Measurements from ENCODE around the gene CDKN2AIPNL. TPM values are rescaled to one million over a fixed set of nuclear protein-coding genes. Genes with fewer than 3 reads are reported as not detected.

The CDKN2AIPNL gene
- total RNA-seq, 1 experiment from 2014 or later = 43.6 TPM

- Histone ChIP-seq H3K27ac (ENCODE audit: low read length) (no peak overlapping the region), H3K9me3 (ENCODE audit: control insufficient read depth, insufficient read depth, low read depth, low read length) (no peaks in the 10 kb centered on the region), H3K27me3 (ENCODE audit: control insufficient read depth, insufficient read depth, low read length) (no peaks in the 10 kb centered on the region), H3K4me3 (ENCODE audit: low read depth in 2 of 2, low read length in 2 of 2) (no peak overlapping the region), H3K4me1 (ENCODE audit: control insufficient read depth, insufficient read depth, low read length) (peaks cover 1% of the 10 kb centered on the region; the same call in 1 of the 2 replicates), H3K36me3 (ENCODE audit: control insufficient read depth, insufficient read depth, low read length) (no peaks in the 10 kb centered on the region)
- no peak for TF ChIP-seq TCF7L2 (IDR thresholded peaks at IDR 0.05; ENCODE audit: low read depth, low read length)
- no peak for TF ChIP-seq SIN3A (IDR thresholded peaks at IDR 0.05; ENCODE audit: borderline replicate concordance, insufficient read depth, low read depth, low read length)
- no peak for TF ChIP-seq POLR2AphosphoS5 (IDR thresholded peaks at IDR 0.05; ENCODE audit: low read depth, low read length)
- DNase-seq (ENCODE audit: low read depth, low spot score) (no peak), ATAC-seq (no peak)
- CTCF ChIA-PET = interaction anchor here (0.6 kb wide), 1 partner anchor 16 kb away, joined by 7 read pairs; no protein-coding TSS in a partner anchor
- in situ Hi-C loops (cut with HindIII; ENCODE audit: low pct_unique_long_range_greater_than_20kb, low sequenced_read_pairs) (no loop called here), intact Hi-C loops (cut with micrococcal nuclease; ENCODE audit: unreplicated experiment) (no loop called here)
- POLR2A ChIA-PET = no interaction called here
- BruUV-seq (replicated peaks) = no TSS peak
Measured at GRCh38 chr5:134417707-134418106, 6.0 kb upstream of the CDKN2AIPNL start.

- ATAC-seq (no peak), DNase-seq (ENCODE audit: low read depth, low spot score) (no peak)
- ChIA-PET CTCF (no interaction called here), POLR2A (interaction anchor here (0.6 kb wide), 1 partner anchor 13 kb away, joined by 5 read pairs; no protein-coding TSS in a partner anchor)
- Histone ChIP-seq H3K27me3 (ENCODE audit: control insufficient read depth, insufficient read depth, low read length) (no peaks in the 10 kb centered on the region), H3K4me1 (ENCODE audit: control insufficient read depth, insufficient read depth, low read length) (peaks cover 25% of the 10 kb centered on the region), H3K36me3 (ENCODE audit: control insufficient read depth, insufficient read depth, low read length) (peaks cover 2% of the 10 kb centered on the region; the same call in 1 of the 2 replicates), H3K9me3 (ENCODE audit: control insufficient read depth, insufficient read depth, low read depth, low read length) (no peaks in the 10 kb centered on the region), H3K27ac (ENCODE audit: low read length) (peak overlapping the region; percentile 48; the same call in 1 of the 2 replicates), H3K4me3 (ENCODE audit: low read depth in 2 of 2, low read length in 2 of 2) (no peak overlapping the region)
- TF ChIP-seq REST (IDR thresholded peaks at IDR 0.05; ENCODE audit: insufficient read depth in 1 of 2, low read depth in 2 of 2, low read length in 1 of 2) = no peak
- intact Hi-C loops (cut with micrococcal nuclease; ENCODE audit: unreplicated experiment) (loop anchor here (5.0 kb wide), 1 partner anchor 109 kb away; no protein-coding TSS in a partner anchor), in situ Hi-C loops (cut with HindIII; ENCODE audit: low pct_unique_long_range_greater_than_20kb, low sequenced_read_pairs) (no loop called here)
- no TSS peak for BruUV-seq (replicated peaks)
Measured at GRCh38 chr5:134413046-134413445, 1.4 kb upstream of the CDKN2AIPNL start.

GRCh38 chr5:134411228-134411545 lies 494 bp downstream of the CDKN2AIPNL start:
- H3K36me3 ChIP-seq (ENCODE audit: control insufficient read depth, insufficient read depth, low read length) = peaks cover 2% of the 10 kb centered on the region; the same call in 1 of the 2 replicates
- peak overlapping the region; percentile 58 to 89 for H3K4me3 ChIP-seq (ENCODE audit: low read depth in 2 of 2, low read length in 2 of 2)
- no peaks in the 10 kb centered on the region for H3K27me3 ChIP-seq (ENCODE audit: control insufficient read depth, insufficient read depth, low read length)
- ATAC-seq (no peak), DNase-seq (ENCODE audit: low read depth, low spot score) (no peak)
- no peak for TF ChIP-seq POLR2AphosphoS5 (IDR thresholded peaks at IDR 0.05; ENCODE audit: low read depth, low read length)
- no peak for TF ChIP-seq REST (IDR thresholded peaks at IDR 0.05; ENCODE audit: insufficient read depth in 1 of 2, low read depth in 2 of 2, low read length in 1 of 2)
- TF ChIP-seq CTCF (IDR thresholded peaks at IDR 0.05) = no peak
- no peak for TF ChIP-seq TCF7L2 (IDR thresholded peaks at IDR 0.05; ENCODE audit: low read depth, low read length)
- TF ChIP-seq SIN3A (IDR thresholded peaks at IDR 0.05; ENCODE audit: borderline replicate concordance, insufficient read depth, low read depth, low read length) = no peak
- H3K4me1 ChIP-seq (ENCODE audit: control insufficient read depth, insufficient read depth, low read length) = peaks cover 25% of the 10 kb centered on the region
- CTCF ChIA-PET = interaction anchor here (1.1 to 1.4 kb wide), 2 partner anchors 100 to 176 kb away, joined by 3 to 5 read pairs; no protein-coding TSS in a partner anchor
- peak overlapping the region; percentile 94 for H3K27ac ChIP-seq (ENCODE audit: low read length)
- intact Hi-C loops (cut with micrococcal nuclease; ENCODE audit: unreplicated experiment) = loop anchor here (5.0 kb wide), 1 partner anchor 111 kb away; no protein-coding TSS in a partner anchor
- H3K9me3 ChIP-seq (ENCODE audit: control insufficient read depth, insufficient read depth, low read depth, low read length) = no peaks in the 10 kb centered on the region
- in situ Hi-C loops (cut with HindIII; ENCODE audit: low pct_unique_long_range_greater_than_20kb, low sequenced_read_pairs) = no loop called here
- TSS peak; percentile 90 for BruUV-seq (replicated peaks)
- POLR2A ChIA-PET = interaction anchor here (0.5 to 1.1 kb wide), 4 partner anchors 22 to 183 kb away, joined by 3 read pairs; no protein-coding TSS in a partner anchor

All from Panc1 (cell line).